Lung (tissue), 12 donors: ENCODE measurements around the gene SLC44A1. TPM values are rescaled to one million over a fixed set of nuclear protein-coding genes. Genes with fewer than 3 reads are reported as not detected.

Source experiments
- ATAC-seq: fragments of 200-7000 bp; cut with Tn5 transposase; one replicate; pipeline ENCODE4 v1.9.1; 2020; ENCODE audit warnings: moderate number of reproducible peaks; ENCODE audit not compliant: insufficient read depth, low FRiP score
- DNase-seq, 3 donors: peaks; one replicate each; pipeline ENCODE4 v3.0.0-alpha.2; 2013 to 2017
- H3K27ac ChIP-seq, 2 donors: one replicate each; pipeline ENCODE4 v1.5.1; 2013; ENCODE audit warnings: mild to moderate bottlenecking in 2 of 2, moderate library complexity in 2 of 2, control low read depth in 1 of 2, inconsistent platforms in 1 of 2, low read depth in 1 of 2, low read length in 1 of 2
- H3K27me3 ChIP-seq, 3 donors: one replicate each; pipeline ENCODE4 v1.5.1; 2013; ENCODE audit warnings: low read length in 2 of 3; ENCODE audit not compliant: control insufficient read depth in 3 of 3, insufficient read depth in 3 of 3
- H3K36me3 ChIP-seq, 4 donors: one replicate each; pipeline ENCODE4 v1.5.1; 2013; ENCODE audit warnings: low read length in 4 of 4, mild to moderate bottlenecking in 1 of 4, moderate library complexity in 1 of 4; ENCODE audit not compliant: control insufficient read depth in 4 of 4, insufficient read depth in 4 of 4
- H3K4me1 ChIP-seq, 5 donors: one replicate each; pipeline ENCODE4 v1.5.1; 2013; ENCODE audit warnings: low read length in 5 of 5, mild to moderate bottlenecking in 2 of 5, moderate library complexity in 1 of 5; ENCODE audit not compliant: control insufficient read depth in 5 of 5, insufficient read depth in 5 of 5
- H3K4me3 ChIP-seq: one replicate; pipeline ENCODE4 v1.5.1; 2013; ENCODE audit warnings: mild to moderate bottlenecking, control low read depth, moderate library complexity
- H3K9ac ChIP-seq, 2 donors: one replicate each; pipeline ENCODE4 v1.5.1; 2013; ENCODE audit warnings: low read length in 2 of 2, control low read depth in 1 of 2; ENCODE audit not compliant: insufficient read depth in 1 of 2
- H3K9me3 ChIP-seq, 4 donors: one replicate each; pipeline ENCODE4 v1.5.1; 2013; ENCODE audit warnings: low read length in 3 of 4, mild to moderate bottlenecking in 1 of 4, moderate library complexity in 1 of 4; ENCODE audit not compliant: control insufficient read depth in 4 of 4, insufficient read depth in 3 of 4
- CTCF ChIP-seq: IDR thresholded peaks from 2 replicates; pipeline ENCODE4 v1.5.1; 2012; ENCODE audit warnings: mild to moderate bottlenecking; ENCODE audit errors: control extremely low read depth, extremely low read depth
- WGBS, 2 donors: extraction: QIAGEN DNeasy Blood & Tissue Kit; methylation state at CpG; one replicate each; pipeline ENCODE4 v1.1.7; 2013; 5-methylcytosine and 5-hydroxymethylcytosine counted together
- polyA plus RNA-seq, 2 donors: library from polyadenylated mRNA; stranded (reverse); fragments of 200-250 nt; gene quantifications; one replicate each; pipeline ENCODE4 v1.2.1, GENCODE V29; 2013
- total RNA-seq, 2 donors: library from RNA; depleted of rRNA in 1 of 2; stranded (reverse); fragments of >200 nt in 1 of 2; gene quantifications; one replicate each; pipeline ENCODE4 v1.2.1, GENCODE V29; 2014 to 2021
- donor health status: control.
- donor health status: control.
- donor health status: Bipolar disorder and iron deficiency.
- donor health status: healthy.
- donor health status: DM: yes; HTN: yes; CAD: no.

The SLC44A1 gene
- total and polyA plus RNA-seq, 4 donors: 13.0 to 61.7 (median 33.8) TPM

GRCh38 chr9:105319202-105319813, 74.9 kb downstream of the SLC44A1 start:
- H3K27ac ChIP-seq: no peak overlapping the region

GRCh38 chr9:105320568-105320967, 76.1 kb downstream of the SLC44A1 start:
- 95 to 100% methylated on average over 3 of the region's 3 CpGs for WGBS, 2 donors

More at GRCh38 chr9:105319202-105319813, 74.9 kb downstream of the SLC44A1 start:
- ATAC-seq (no peak), DNase-seq (no peak)
- no peaks in the 10 kb centered on the region for H3K4me1 ChIP-seq
- no peak overlapping the region for H3K4me3 ChIP-seq
- peaks cover 1 to 5% (median 3%) of the 10 kb centered on the region in 4 donors for H3K36me3 ChIP-seq
- 92 to 93% methylated on average over 5 of the region's 5 CpGs for WGBS, 2 donors
- H3K9me3 ChIP-seq: no peaks in the 10 kb centered on the region
- no peaks in the 10 kb centered on the region for H3K27me3 ChIP-seq
- H3K9ac ChIP-seq: no peak overlapping the region
- TF ChIP-seq CTCF: no peak

GRCh38 chr9:105328296-105328695, 83.8 kb downstream of the SLC44A1 start:
- Histone ChIP-seq H3K27me3 (no peaks in the 10 kb centered on the region), H3K36me3 (peaks cover 0 to 3% (median 1%) of the 10 kb centered on the region in 4 donors), H3K4me3 (no peak overlapping the region), H3K9me3 (no peaks in the 10 kb centered on the region), H3K27ac (no peak overlapping the region), H3K4me1 (peaks cover 0 to 6% (median 0%) of the 10 kb centered on the region in 5 donors), H3K9ac (no peak overlapping the region)
- DNase-seq: no peak
- TF ChIP-seq CTCF: no peak
- ATAC-seq: no peak
- 86 to 90% methylated on average over 3 of the region's 3 CpGs for WGBS, 2 donors

More at GRCh38 chr9:105320568-105320967, 76.1 kb downstream of the SLC44A1 start:
- Histone ChIP-seq H3K4me3 (no peak overlapping the region), H3K4me1 (no peaks in the 10 kb centered on the region), H3K27ac (no peak overlapping the region), H3K36me3 (peaks cover 1 to 8% (median 3%) of the 10 kb centered on the region in 4 donors), H3K9ac (no peak overlapping the region), H3K9me3 (no peaks in the 10 kb centered on the region), H3K27me3 (no peaks in the 10 kb centered on the region)
- ATAC-seq: no peak
- DNase-seq: no peak
- TF ChIP-seq CTCF: no peak
